ENCODE data around the gene SLC2A4. TPM values are rescaled to one million over a fixed set of nuclear protein-coding genes. Genes with fewer than 3 reads are reported as not detected.

The SLC2A4 gene
- total RNA-seq, 1 donor from 2014 or later, result 4.9 TPM

GRCh38 chr17:7239091-7240027 is 42.2 kb upstream of the SLC2A4 start, which contains the start of gene PHF23:
PHF23 (minus strand) TSS chr17:7239457; CDS start chr17:7239279, 178 bp downstream.
- H3K9me3 ChIP-seq, result no peaks in the 10 kb centered on the region
- H3K4me1 ChIP-seq, result peaks cover 12 to 25% of the 10 kb centered on the region in 2 donors
- H3K4me3 ChIP-seq, result peak within 1 kb of the TSS; percentile 92 to 99
- no peaks in the 10 kb centered on the region for H3K27me3 ChIP-seq
- peak; percentile 99 to 100 for DNase-seq (ENCODE audit: low spot score in 2 of 2)
- peak in 1 of 3 experiments; percentile 37 for TF ChIP-seq CTCF (IDR thresholded peaks at IDR 0.05)
- H3K27ac ChIP-seq, result peak within 1 kb of the TSS; percentile 88 to 96
- intact Hi-C loops (cut with DNase I), result loop anchor here (1.0 to 5.0 kb wide), 4 partner anchors 20 to 603 kb away; partner anchors contain the start of genes ACADVL, DLG4, EIF5A and KCTD11
- H3K36me3 ChIP-seq, result peaks cover 10 to 34% of the 10 kb centered on the region in 2 donors

GRCh38 chr17:7240375-7240774 is 41.1 kb upstream of the SLC2A4 start:
- intact Hi-C loops (cut with DNase I), result loop anchor here (5.0 kb wide), 1 partner anchor 112 kb away; the partner anchor contains the start of gene KCTD11
- Histone ChIP-seq H3K4me1 (peaks cover 12 to 20% of the 10 kb centered on the region in 2 donors), H3K27me3 (no peaks in the 10 kb centered on the region), H3K9me3 (no peaks in the 10 kb centered on the region), H3K27ac (peak overlapping the region; percentile 30 to 94), H3K4me3 (peak overlapping the region; percentile 69 to 71), H3K36me3 (peaks cover 20 to 42% of the 10 kb centered on the region in 2 donors)
- TF ChIP-seq CTCF (IDR thresholded peaks at IDR 0.05), result no peak
- no peak for DNase-seq (ENCODE audit: low spot score in 2 of 2)

GRCh38 chr17:7241090-7241733 is 40.3 kb upstream of the SLC2A4 start:
- H3K4me1 ChIP-seq, result peaks cover 12 to 20% of the 10 kb centered on the region in 2 donors
- TF ChIP-seq CTCF (IDR thresholded peaks at IDR 0.05), result no peak
- peaks cover 25 to 42% of the 10 kb centered on the region in 2 donors for H3K36me3 ChIP-seq
- no peak for DNase-seq (ENCODE audit: low spot score in 2 of 2)
- H3K4me3 ChIP-seq, result peak overlapping the region; percentile 69 to 71
- H3K27me3 ChIP-seq, result no peaks in the 10 kb centered on the region
- intact Hi-C loops (cut with DNase I), result loop anchor here (5.0 kb wide), 1 partner anchor 111 kb away; the partner anchor contains the start of gene KCTD11
- H3K27ac ChIP-seq, result peak overlapping the region; percentile 88 to 94
- no peaks in the 10 kb centered on the region for H3K9me3 ChIP-seq

GRCh38 chr17:7241783-7242716 is 39.5 kb upstream of the SLC2A4 start, which contains the start of gene GABARAP:
GABARAP (minus strand) TSS chr17:7242449; CDS start chr17:7242330, 119 bp downstream.
- TF ChIP-seq CTCF (IDR thresholded peaks at IDR 0.05), result no peak
- peak; percentile 68 to 97 for DNase-seq (ENCODE audit: low spot score in 2 of 2)
- Histone ChIP-seq H3K27me3 (no peaks in the 10 kb centered on the region), H3K27ac (peak within 1 kb of the TSS; percentile 88 to 94), H3K4me3 (peak within 1 kb of the TSS; percentile 69 to 71), H3K36me3 (peaks cover 26 to 42% of the 10 kb centered on the region in 2 donors), H3K4me1 (peaks cover 12 to 20% of the 10 kb centered on the region in 2 donors), H3K9me3 (no peaks in the 10 kb centered on the region)
- intact Hi-C loops (cut with DNase I), result loop anchor here (2.0 to 5.0 kb wide), 3 partner anchors 110 to 445 kb away; partner anchors contain the start of genes KCTD11, POLR2A and TP53
